GM12878 (cell line): ENCODE data around the gene MTRFR. TPM values are rescaled to one million over a fixed set of nuclear protein-coding genes. Genes with fewer than 3 reads are reported as not detected.

ENCODE experiments used
- ATAC-seq: fragments of 200-7000 bp; cut with Tn5 transposase; 3 replicates; pipeline ENCODE4 v1.9.1; 2020; ENCODE audit warnings: mild to moderate bottlenecking, moderate library complexity
- BruUV-seq: library from RNA; stranded (reverse); fragments of 400-500 nt; replicated peaks from 2 replicates; lab custom pipeline; 2021; lab: Mats Ljungman, UMichigan
- CTCF ChIA-PET: fragments of 300-600 bp; sonication (Branson Sonifier 250); formaldehyde crosslinking; extraction: SDS; loops from one replicate; lab custom pipeline; 2021; ENCODE audit warnings: inconsistent platforms; lab: Yijun Ruan, JAX
- POLR2A ChIA-PET: fragments of 350-600 bp; formaldehyde crosslinking; extraction: SDS; loops from one replicate; lab custom pipeline; 2021; ENCODE audit warnings: inconsistent platforms; lab: Charles Lee
- RAD21 ChIA-PET: fragments of 300-600 bp; sonication (Branson Sonifier 250); formaldehyde crosslinking; loops from one replicate; lab custom pipeline; 2023; ENCODE audit warnings: antibody characterized with exemption; ENCODE audit not compliant: unreplicated experiment; lab: Charles Lee
- SMC1A ChIA-PET: fragments of 300-600 bp; sonication (Branson Sonifier 250); formaldehyde crosslinking; loops from one replicate; lab custom pipeline; 2023; ENCODE audit not compliant: unreplicated experiment, uncharacterized antibody; lab: Charles Lee
- DNase-seq: peaks from one replicate; pipeline ENCODE4 v3.0.0-alpha.2; 2011; ENCODE audit warnings: low read depth, low spot score
- FAIRE-seq: peaks from 3 replicates; lab custom pipeline; 2011; peaks lifted over from hg19 to GRCh38; lab: Jason Lieb, UNC
- H2AFZ ChIP-seq: 2 replicates; pipeline ENCODE4 v1.6.0; 2011; ENCODE audit warnings: low read depth, low read length, control low read depth; ENCODE audit not compliant: control insufficient read depth
- H3K27ac ChIP-seq: 2 replicates; pipeline ENCODE4 v1.5.1; 2011; ENCODE audit warnings: control low read depth; ENCODE audit not compliant: control insufficient read depth, insufficient read depth
- H3K27me3 ChIP-seq, 2 experiments: replicated peaks in 1 of 2; 2 replicates each; pipeline versions ENCODE4 v1.6.0 to v1.6.1; 2011; ENCODE audit warnings: low read length in 1 of 2; ENCODE audit not compliant: control insufficient read depth in 2 of 2, insufficient read depth in 2 of 2
- H3K36me3 ChIP-seq, 2 experiments: 2 replicates each; pipeline ENCODE4 v1.5.1; 2011; ENCODE audit warnings: low read length in 1 of 2; ENCODE audit not compliant: control insufficient read depth in 2 of 2, insufficient read depth in 2 of 2
- H3K4me1 ChIP-seq: 2 replicates; pipeline ENCODE4 v1.6.1; 2011; ENCODE audit warnings: mild to moderate bottlenecking, low read length, moderate library complexity, mixed read lengths; ENCODE audit not compliant: control insufficient read depth, insufficient read depth
- H3K4me2 ChIP-seq: 2 replicates; pipeline ENCODE4 v1.6.0; 2011; ENCODE audit warnings: control low read depth; ENCODE audit not compliant: control insufficient read depth, insufficient read depth
- H3K4me3 ChIP-seq: fragments of 200-600 bp; sonication (generic); 2 replicates; pipeline ENCODE4 v1.5.1; 2016
- H3K79me2 ChIP-seq: 2 replicates; pipeline ENCODE4 v1.6.0; 2011; ENCODE audit warnings: low read length; ENCODE audit not compliant: control insufficient read depth, insufficient read depth
- H3K9ac ChIP-seq: 2 replicates; pipeline ENCODE4 v1.8.0; 2011; ENCODE audit warnings: low read length, control low read depth, mixed read lengths; ENCODE audit not compliant: control insufficient read depth, insufficient read depth
- H3K9me3 ChIP-seq: replicated peaks from 3 replicates; pipeline ENCODE4 v1.5.1; 2011; ENCODE audit warnings: mild to moderate bottlenecking, low read length; ENCODE audit not compliant: control insufficient read depth, insufficient read depth
- H4K20me1 ChIP-seq: 2 replicates; pipeline ENCODE4 v1.6.0; 2011; ENCODE audit not compliant: control insufficient read depth, insufficient read depth
- ESRRA ChIP-seq: IDR thresholded peaks from 2 replicates; pipeline ENCODE4 v1.6.1; 2012; ENCODE audit warnings: mild to moderate bottlenecking, low read length, improper control_type of control experiment
- PML ChIP-seq: IDR thresholded peaks from 2 replicates; pipeline ENCODE4 v1.6.1; 2012; ENCODE audit warnings: low read length, inconsistent platforms
- POLR2A ChIP-seq: IDR thresholded peaks from 2 replicates; pipeline ENCODE4 v1.6.1; 2011; ENCODE audit warnings: low read depth, mild to moderate bottlenecking, low read length
- RAD21 ChIP-seq: IDR thresholded peaks from 2 replicates; pipeline ENCODE4 v1.6.1; 2011; ENCODE audit warnings: mild to moderate bottlenecking, low read depth, low read length, moderate library complexity; ENCODE audit not compliant: insufficient read depth
- RCOR1 ChIP-seq: conservative IDR thresholded peaks from 2 replicates; pipeline ENCODE4 v1.6.1; 2012; ENCODE audit warnings: low read depth, low read length, improper control_type of control experiment
- SIN3A ChIP-seq: IDR thresholded peaks from 2 replicates; pipeline ENCODE4 v1.6.1; 2012; ENCODE audit warnings: low read depth, low read length, improper control_type of control experiment
- SMC3 ChIP-seq: IDR thresholded peaks from 2 replicates; pipeline ENCODE4 v1.6.1; 2011; ENCODE audit warnings: low read length, improper control_type of control experiment, borderline replicate concordance
- TCF3 ChIP-seq: IDR thresholded peaks from 2 replicates; pipeline ENCODE4 v1.6.1; 2012; ENCODE audit warnings: low read depth, mild to moderate bottlenecking, low read length, borderline replicate concordance; ENCODE audit not compliant: insufficient read depth
- ZNF384 ChIP-seq: IDR thresholded peaks from 2 replicates; pipeline ENCODE4 v1.6.1; 2012; ENCODE audit warnings: low read depth, mild to moderate bottlenecking, low read length, improper control_type of control experiment, borderline replicate concordance
- WGBS: methylation state at CpG from one replicate; pipeline ENCODE4 v1.1.6; 2016; ENCODE audit warnings: low lambda C conversion rate; ENCODE audit not compliant: insufficient replicate concordance, insufficient coverage; ENCODE audit errors: missing lambda C conversion rate; 5-methylcytosine and 5-hydroxymethylcytosine counted together
- in situ Hi-C: fragments of 300-500 bp; cut with MboI; formaldehyde crosslinking; loops from 9 replicates; pipeline ENCODE4 v1.14.3; 2018; ENCODE audit warnings: mixed read lengths
- intact Hi-C: fragments of 100-400 bp; cut with micrococcal nuclease; formaldehyde crosslinking; loops from one replicate; pipeline ENCODE4 v1.14.2; 2022; ENCODE audit not compliant: unreplicated experiment
- polyA plus RNA-seq, 11 experiments: library from polyadenylated mRNA; depleted of rRNA in 4 of 11; unstranded in 6 of 11; stranded (reverse) in 5 of 11; fragments of >200 nt; fragmentation: Nextera tagmentation in 4 of 11; fragmentation: Illumina TruSeq in 1 of 11; extraction: Ambion mirVana in 4 of 11; extraction: Trizol in 1 of 11; gene quantifications; 1 replicate in 1 of 11; 2 replicates in 10 of 11; pipeline versions ENCODE4 v1.2.1 to v1.2.3, GENCODE V29; 2011 to 2016; ENCODE audit warnings: inconsistent platforms in 2 of 11, missing spikeins in 2 of 11, low read depth in 1 of 11
- total RNA-seq, 4 experiments: library from RNA; depleted of rRNA in 3 of 4; stranded (reverse); fragments of >200 nt in 3 of 4; fragmentation: Illumina TruSeq in 1 of 4; extraction: Trizol in 1 of 4; gene quantifications; 2 replicates each; pipeline versions ENCODE4 v1.2.1 to v1.2.3, GENCODE V29; 2013 to 2021
- TF ChIP-seq, protein P1 (sequence below): IDR thresholded peaks from 2 replicates; pipeline ENCODE4 v1.6.1; 2012; ENCODE audit warnings: low read depth, low read length, improper control_type of control experiment
- TF ChIP-seq, protein P2 (sequence below), 3 experiments: IDR thresholded peaks in 2 of 3; conservative IDR thresholded peaks in 1 of 3; 2 replicates each; pipeline ENCODE4 v1.5.1; 2011; ENCODE audit warnings: low read depth in 3 of 3, low read length in 3 of 3, mild to moderate bottlenecking in 3 of 3, control low read depth in 2 of 3, moderate library complexity in 2 of 3, inconsistent platforms in 1 of 3, mixed read lengths in 1 of 3; ENCODE audit not compliant: control insufficient read depth in 2 of 3, insufficient read depth in 1 of 3; ENCODE audit errors: extremely low read depth in 1 of 3

The MTRFR gene
- total and polyA plus RNA-seq, 10 of the 15 experiments (the other 5 are each of a cell fraction or from before 2014, with no cell fraction given), result 12.2 to 33.4 (median 24.8) TPM

DNA sequence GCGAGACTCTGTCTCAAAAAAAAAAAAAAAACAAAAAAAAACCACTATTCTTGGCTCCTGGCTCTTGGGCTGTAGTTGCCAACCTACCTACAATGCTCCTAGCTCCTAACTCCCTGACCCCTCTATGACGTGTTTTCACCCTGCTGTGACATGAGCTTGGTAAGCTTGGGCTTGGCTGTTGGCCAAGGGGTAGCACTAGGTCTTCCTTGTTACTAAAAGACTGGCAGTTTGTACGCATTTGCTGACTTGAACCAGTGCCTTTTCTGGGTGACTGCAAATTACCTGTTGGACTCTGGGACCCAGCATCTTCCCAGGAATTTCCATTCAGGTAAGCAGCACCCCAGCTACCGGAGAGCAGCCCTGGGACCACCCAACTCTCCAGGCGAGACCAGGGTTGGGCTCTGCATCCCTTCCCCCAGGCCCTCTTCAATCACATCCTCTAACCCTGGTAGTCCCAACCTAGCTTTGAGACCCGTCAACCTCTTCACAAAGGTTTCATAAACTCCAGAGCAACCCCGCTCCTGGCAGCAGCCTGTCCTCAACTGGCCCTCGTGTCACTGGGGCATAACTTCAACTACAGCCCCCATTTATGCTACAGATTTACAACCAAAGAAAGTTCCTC is 30.1 kb downstream of the MTRFR start:
- 89% methylated on average over 7 of the region's 8 CpGs for WGBS
- H3K27ac ChIP-seq, result no peak overlapping the region
- H2AFZ ChIP-seq, result no peak overlapping the region
- peaks cover 2% of the 10 kb centered on the region for H3K4me1 ChIP-seq
- ATAC-seq (no peak), DNase-seq (no peak), FAIRE-seq (no peak)
- no peak for TF ChIP-seq PML
- no peak for TF ChIP-seq POLR2A
- TF ChIP-seq SIN3A, result no peak
- TF ChIP-seq TCF3, result no peak
- TF ChIP-seq RCOR1, result no peak
- no peaks in the 10 kb centered on the region for H3K9me3 ChIP-seq
- no peaks in the 10 kb centered on the region for H3K27me3 ChIP-seq
- H3K36me3 ChIP-seq, result peaks cover 4 to 7% of the 10 kb centered on the region in 2 experiments; a peak in 3 of 4 replicates
- peaks cover under 1% of the 10 kb centered on the region; the same call in 1 of the 2 replicates for H3K79me2 ChIP-seq
- H3K9ac ChIP-seq, result no peak overlapping the region
- H3K4me3 ChIP-seq, result no peak overlapping the region
- H4K20me1 ChIP-seq, result no peaks in the 10 kb centered on the region
- ChIA-PET CTCF (interaction anchor here (3.1 kb wide), 1 partner anchor 319 kb away, joined by 12 read pairs; no protein-coding TSS in a partner anchor), POLR2A (interaction anchor here (0.7 kb wide), 1 partner anchor 18 kb away, joined by 3 read pairs; no protein-coding TSS in a partner anchor), SMC1A (interaction anchor here (0.6 kb wide), 1 partner anchor 15 kb away, joined by 3 read pairs; no protein-coding TSS in a partner anchor), RAD21 (no interaction called here)
- in situ Hi-C loops, result no loop called here
- H3K4me2 ChIP-seq, result no peak overlapping the region
- intact Hi-C loops, result no loop called here
- no TSS peak for BruUV-seq

DNA sequence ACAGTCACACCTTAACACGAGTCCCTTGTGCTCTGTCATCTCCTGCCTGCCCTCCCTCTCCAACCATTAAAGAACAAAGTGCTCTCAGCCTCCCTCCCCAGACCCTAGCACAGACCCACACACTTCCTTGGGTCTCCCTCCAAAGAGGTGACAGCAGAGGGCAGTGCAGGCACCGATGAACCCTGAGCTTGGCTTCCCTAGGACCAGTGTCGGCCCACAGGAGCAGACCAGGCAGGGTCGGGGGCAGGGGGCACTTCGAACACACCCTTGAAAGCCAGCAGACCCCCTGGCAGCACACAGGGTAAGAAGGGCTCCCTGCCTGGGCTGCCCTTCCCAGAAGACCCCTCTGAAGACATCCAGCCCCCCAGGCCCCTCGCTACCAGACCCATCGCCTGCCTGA is 31.4 kb downstream of the MTRFR start:
- H3K27me3 ChIP-seq, result no peaks in the 10 kb centered on the region
- intact Hi-C loops (no loop called here), in situ Hi-C loops (loop anchor here (5.0 kb wide), 1 partner anchor 318 kb away; the partner anchor contains the start of gene TMED2)
- no TSS peak for BruUV-seq
- H3K27ac ChIP-seq, result no peak overlapping the region
- H3K79me2 ChIP-seq, result peaks cover 12% of the 10 kb centered on the region
- H2AFZ ChIP-seq, result no peak overlapping the region
- ChIA-PET CTCF (interaction anchor here (0.7 to 3.1 kb wide), 3 partner anchors 24 to 338 kb away, joined by 3 to 12 read pairs (median 3); partner anchors contain the start of gene DDX55), SMC1A (interaction anchor here (0.5 kb wide), 1 partner anchor 196 kb away, joined by 3 read pairs; no protein-coding TSS in a partner anchor), POLR2A (no interaction called here), RAD21 (no interaction called here)
- H3K36me3 ChIP-seq, result peaks cover 0 to 4% of the 10 kb centered on the region in 2 experiments; a peak in 2 of 4 replicates
- H4K20me1 ChIP-seq, result no peaks in the 10 kb centered on the region
- H3K4me2 ChIP-seq, result no peak overlapping the region
- TF ChIP-seq SMC3 (peak; percentile 38; the same call in 1 of the 2 replicates), ESRRA (no peak), ZNF384 (no peak), RAD21 (peak; percentile 38)
- TF ChIP-seq, protein P1, sequence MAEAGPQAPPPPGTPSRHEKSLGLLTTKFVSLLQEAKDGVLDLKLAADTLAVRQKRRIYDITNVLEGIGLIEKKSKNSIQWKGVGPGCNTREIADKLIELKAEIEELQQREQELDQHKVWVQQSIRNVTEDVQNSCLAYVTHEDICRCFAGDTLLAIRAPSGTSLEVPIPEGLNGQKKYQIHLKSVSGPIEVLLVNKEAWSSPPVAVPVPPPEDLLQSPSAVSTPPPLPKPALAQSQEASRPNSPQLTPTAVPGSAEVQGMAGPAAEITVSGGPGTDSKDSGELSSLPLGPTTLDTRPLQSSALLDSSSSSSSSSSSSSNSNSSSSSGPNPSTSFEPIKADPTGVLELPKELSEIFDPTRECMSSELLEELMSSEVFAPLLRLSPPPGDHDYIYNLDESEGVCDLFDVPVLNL, result no peak
- TF ChIP-seq, protein P2, sequence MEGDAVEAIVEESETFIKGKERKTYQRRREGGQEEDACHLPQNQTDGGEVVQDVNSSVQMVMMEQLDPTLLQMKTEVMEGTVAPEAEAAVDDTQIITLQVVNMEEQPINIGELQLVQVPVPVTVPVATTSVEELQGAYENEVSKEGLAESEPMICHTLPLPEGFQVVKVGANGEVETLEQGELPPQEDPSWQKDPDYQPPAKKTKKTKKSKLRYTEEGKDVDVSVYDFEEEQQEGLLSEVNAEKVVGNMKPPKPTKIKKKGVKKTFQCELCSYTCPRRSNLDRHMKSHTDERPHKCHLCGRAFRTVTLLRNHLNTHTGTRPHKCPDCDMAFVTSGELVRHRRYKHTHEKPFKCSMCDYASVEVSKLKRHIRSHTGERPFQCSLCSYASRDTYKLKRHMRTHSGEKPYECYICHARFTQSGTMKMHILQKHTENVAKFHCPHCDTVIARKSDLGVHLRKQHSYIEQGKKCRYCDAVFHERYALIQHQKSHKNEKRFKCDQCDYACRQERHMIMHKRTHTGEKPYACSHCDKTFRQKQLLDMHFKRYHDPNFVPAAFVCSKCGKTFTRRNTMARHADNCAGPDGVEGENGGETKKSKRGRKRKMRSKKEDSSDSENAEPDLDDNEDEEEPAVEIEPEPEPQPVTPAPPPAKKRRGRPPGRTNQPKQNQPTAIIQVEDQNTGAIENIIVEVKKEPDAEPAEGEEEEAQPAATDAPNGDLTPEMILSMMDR (IDR thresholded peaks at IDR 0.05 in 2 of 3, conservative IDR thresholded peaks at IDR 0.05 in 1 of 3; ENCODE audit: control insufficient read depth in 2 of 3, extremely low read depth in 1 of 3, insufficient read depth in 1 of 3, low read depth in 3 of 3, low read length in 3 of 3), result peak; percentile 35 to 45 (median 43); a peak in 3 of 6 replicates
- peak; percentile 44 for ATAC-seq
- H3K9me3 ChIP-seq, result no peaks in the 10 kb centered on the region
- 86% methylated on average over 7 of the region's 7 CpGs for WGBS
- no peak overlapping the region for H3K4me3 ChIP-seq
- FAIRE-seq, result no peak
- no peak overlapping the region for H3K9ac ChIP-seq
- DNase-seq, result no peak
- H3K4me1 ChIP-seq, result peaks cover 12% of the 10 kb centered on the region
